Measurements from ENCODE around the gene AGFG1. TPM values are rescaled to one million over a fixed set of nuclear protein-coding genes. Genes with fewer than 3 reads are reported as not detected.
"Not testable (repeated sequence)": the region's sequence is repeated elsewhere in the genome, so short reads cannot be mapped to it uniquely, and the experiment has no call there.

The AGFG1 gene
- polyA plus RNA-seq, 1 donor, result 83.1 TPM

DNA sequence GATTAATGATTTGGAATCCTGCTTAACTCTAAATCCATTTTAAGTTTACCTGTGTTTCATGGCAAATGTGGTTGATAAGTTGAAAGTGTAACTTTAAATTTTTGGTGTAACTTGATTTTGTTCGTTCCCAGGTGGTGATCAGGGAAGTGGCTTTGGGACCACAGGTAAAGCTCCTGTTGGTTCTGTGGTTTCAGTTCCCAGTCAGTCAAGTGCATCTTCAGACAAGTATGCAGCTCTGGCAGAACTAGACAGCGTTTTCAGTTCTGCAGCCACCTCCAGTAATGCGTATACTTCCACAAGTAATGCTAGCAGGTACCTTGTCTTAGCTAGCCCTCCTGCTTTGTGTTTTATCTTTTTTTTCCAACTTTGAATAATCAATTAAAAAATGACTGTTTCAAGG lies 62.8 kb downstream of the AGFG1 start:
- no peak for DNase-seq

DNA sequence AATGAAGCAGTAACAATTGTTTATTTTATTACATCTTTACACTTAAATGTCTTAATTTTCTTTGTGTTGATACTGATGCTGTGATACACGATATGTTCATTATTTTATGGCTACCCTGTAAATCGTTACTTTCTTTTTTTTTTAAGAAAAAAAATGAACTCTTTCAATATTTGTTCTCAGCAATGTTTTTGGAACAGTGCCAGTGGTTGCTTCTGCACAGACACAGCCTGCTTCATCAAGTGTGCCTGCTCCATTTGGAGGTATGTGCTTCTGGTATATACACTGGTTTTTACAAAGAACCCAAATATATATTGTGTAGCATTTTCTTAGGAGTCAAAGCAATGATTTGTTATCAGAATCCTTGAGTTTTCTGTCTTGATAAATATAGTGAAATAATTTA lies 64.5 kb downstream of the AGFG1 start:
- DNase-seq, result no peak

DNA sequence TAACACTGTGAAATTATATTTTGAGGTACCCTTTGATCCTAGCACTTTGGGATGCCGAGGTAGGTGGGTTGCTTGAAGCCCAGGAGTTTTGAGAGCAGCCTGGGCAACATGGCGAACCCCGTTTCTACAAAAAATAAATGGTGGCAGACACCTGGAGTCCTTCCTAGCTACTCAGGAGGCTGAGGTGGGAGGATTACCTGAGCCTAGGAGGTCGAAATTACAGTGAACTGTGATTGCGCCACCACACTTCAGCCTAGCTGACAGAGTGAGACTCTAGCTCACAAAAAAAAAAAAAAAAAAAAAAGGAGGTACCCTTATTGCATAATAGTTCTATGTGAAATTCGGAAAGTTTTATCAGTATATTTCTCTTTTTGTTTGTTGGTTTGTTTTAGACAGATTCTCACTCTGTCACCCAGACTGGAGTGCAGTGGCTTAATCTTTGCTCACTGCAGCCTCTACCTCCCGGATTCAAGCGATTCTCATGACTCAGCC lies 67.6 kb downstream of the AGFG1 start:
- no peak for DNase-seq

DNA sequence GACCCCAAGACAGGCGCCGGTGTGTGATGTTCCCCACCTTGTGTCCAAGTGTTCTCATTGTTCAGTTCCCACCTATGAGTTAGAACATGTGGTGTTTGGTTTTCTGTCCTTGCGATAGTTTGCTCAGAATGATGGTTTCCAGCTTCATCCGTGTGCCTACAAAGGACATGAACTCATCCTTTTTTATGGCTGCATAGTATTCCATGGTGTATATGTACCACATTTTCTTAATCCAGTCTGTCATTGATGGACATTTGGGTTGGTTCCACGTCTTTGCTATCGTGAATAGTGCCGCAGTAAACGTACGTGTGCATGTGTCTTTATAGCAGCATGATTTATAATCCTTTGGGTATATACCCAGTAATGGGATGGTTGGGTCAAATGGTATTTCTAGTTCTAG lies 68.4 kb downstream of the AGFG1 start:
- DNase-seq, result not testable (repeated sequence)

DNA sequence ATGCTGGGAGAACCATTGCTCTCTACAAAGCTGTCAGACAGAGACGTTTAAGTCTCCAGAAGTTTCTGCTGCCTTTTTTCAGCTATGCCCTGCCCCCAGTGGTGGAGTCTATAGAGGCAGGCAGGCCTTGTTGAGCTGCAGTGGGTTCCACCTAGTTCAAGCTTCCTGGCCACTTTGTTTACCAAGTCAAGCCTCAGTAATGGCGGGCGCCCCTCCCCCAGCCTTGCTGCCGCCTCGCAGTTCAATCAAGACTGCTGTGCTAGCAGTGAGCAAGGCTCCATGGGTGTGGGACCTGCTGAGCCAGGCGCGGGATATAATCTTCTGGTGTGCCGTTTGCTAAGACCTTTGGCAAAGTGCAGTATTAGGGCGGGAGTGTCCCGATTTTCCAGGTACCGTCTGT lies 74.0 kb downstream of the AGFG1 start:
- DNase-seq, result no peak

DNA sequence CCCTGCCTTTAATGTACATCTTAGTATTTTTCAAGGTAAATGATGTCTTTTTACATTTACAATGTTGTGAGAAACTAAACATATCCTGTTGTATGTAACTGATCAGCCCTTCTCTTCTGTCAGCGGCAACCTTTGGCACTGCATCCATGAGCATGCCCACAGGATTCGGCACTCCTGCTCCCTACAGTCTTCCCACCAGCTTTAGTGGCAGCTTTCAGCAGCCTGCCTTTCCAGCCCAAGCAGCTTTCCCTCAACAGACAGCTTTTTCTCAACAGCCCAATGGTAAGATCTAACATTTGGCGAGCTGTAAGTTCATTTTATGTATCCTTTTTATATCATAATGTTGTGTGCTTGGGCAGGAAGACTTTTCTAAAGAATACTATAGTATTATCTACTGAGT lies 79.9 kb downstream of the AGFG1 start:
- DNase-seq, result no peak

DNA sequence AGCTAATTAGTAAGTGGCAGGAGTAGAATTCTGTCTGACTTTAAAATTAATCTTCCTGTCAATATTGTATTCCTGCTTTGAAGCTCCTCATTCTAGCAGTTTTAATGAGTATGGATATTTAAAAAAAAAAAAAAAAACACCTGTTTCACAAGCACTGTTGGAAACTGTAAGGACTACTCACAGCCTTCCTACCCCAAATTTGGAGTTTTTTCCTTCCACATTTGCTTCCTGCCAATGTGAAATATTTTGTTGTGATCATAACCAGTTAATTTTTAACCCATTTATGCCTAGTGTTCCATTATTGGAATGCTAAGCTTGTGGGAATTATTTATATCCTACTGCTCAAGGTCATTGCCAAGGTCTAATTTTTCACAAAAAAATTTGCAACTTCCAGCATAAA lies 90.6 kb downstream of the AGFG1 start:
- DNase-seq, result no peak

DNA sequence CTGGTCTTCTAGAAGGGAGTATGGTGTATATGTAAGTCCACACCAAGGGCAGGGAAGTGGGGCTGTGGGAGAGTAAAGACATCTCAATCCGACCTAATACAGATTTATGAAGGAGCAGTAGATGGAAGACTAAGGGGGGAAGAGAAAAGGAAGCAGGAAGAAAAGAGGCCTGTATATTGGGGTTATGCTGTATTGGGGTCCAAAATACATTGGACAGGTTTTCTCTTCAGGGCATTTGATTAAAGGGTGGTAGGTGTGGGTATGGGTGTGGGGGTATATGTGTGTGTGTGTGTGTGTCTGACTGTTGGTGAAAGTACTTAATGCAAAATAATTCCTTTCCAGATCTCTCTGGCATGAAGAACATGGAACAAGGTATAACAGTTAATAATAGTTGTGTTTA lies 93.1 kb downstream of the AGFG1 start:
- DNase-seq, result no peak

DNA sequence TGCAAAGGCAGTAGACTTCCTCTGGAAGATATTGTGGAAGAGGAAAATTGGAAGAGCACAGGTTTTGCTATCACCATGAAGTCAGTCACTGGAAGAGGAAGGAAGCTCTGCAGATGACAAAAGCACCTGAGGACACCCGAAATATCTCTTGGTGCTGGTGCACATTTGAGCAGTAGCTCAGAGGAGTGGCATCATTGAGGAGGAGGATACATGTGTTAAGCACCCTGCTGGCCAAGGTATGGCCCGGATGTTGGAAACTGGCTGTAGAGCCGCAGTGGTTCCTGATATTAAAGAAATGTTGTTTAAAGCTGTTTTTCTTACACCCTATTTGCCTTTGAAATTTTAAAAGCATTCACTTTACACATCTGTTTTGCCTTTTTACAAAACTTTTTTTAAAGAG lies 94.1 kb downstream of the AGFG1 start:
- no peak for DNase-seq

DNA sequence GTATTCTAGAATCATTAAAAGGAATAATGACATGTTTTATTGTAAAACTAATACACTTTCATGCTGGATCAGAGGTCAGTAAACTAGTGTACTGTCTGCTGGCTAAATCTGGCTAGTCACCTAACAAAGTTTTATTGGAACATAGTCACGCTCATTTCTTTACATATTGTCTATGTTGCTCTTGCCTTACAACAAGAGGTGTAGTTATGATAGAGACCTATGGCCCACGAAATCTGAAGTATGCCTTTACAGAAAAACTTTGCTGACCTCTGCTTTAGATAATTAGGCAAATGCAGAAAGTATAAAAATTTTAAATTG lies 96.9 kb downstream of the AGFG1 start:
- DNase-seq, result no peak

DNA sequence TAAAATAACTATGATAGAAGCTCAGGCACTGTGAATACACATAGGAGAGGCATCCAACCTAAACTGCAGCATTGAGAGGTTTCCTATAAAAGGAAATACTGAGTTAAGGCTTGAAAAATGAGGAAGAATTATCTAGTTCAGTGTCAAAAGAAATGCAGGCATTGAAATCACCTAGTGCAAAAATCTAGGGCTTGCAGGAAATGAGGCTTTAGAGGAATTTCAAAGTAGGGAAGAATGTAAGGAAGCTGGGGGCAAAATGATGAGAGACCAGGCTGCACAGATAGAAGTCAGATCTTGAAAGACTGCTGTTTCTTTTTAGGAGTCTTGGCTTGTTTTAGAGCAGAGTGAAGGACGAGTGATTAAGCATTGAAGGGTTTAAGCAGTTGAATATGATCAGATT lies 98.7 kb downstream of the AGFG1 start:
- DNase-seq, result no peak

DNA sequence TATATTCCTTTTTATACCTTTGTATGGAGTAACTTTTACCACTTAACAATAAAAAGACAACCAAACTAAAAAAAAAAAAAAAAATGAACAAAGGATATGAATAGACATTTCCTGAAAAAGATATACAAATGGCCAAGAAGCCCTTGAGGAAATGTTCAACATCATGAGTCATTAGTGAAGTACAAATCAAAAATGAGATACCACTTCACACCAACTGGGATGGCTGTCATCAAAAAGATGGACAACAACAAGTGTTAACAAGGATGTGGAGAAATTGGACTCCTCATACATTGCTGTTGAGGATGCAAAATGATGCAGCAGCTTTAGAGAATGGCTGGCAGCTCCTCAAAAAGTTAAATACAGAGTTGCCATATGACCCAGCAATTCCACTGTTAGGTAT lies 104.2 kb downstream of the AGFG1 start:
- DNase-seq, result no peak

DNA sequence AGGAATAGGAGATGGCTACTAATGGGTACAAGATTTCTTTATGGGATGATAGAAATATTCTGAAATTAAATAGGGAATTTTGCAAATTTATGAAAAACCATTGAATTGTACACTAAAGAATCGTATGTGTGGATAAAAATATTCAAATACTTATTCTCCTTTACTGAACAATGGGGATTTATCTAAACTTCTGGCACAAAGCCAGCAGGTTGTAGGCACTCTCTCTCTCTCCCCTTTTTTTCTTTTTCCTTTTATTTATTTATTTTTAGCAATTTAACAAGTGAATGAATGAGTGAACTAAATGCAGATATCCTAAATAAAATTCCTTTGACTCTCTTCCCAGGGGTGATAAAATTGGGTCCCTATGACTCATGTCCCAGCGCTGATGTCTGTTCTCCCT lies 104.9 kb downstream of the AGFG1 start:
- DNase-seq, result no peak

DNA sequence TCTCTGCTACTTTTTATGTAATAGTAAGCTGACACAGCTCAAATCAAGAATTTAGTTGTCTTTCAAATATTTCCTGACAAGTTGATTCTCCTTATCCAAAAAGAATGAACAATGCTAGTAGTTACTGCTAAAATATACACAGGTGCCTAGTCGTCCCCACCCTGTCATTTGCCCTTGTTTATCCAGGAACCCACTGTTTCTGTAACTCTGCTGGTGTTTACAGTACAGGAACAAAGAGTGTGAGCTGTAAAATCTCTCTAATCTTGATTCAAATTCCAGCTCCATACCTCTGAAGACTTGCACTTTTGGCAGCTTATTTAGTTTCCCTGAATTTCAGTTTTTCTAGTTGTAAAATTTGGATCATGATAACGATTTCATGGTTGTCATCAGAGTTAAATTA lies 105.6 kb downstream of the AGFG1 start:
- no peak for DNase-seq

DNA sequence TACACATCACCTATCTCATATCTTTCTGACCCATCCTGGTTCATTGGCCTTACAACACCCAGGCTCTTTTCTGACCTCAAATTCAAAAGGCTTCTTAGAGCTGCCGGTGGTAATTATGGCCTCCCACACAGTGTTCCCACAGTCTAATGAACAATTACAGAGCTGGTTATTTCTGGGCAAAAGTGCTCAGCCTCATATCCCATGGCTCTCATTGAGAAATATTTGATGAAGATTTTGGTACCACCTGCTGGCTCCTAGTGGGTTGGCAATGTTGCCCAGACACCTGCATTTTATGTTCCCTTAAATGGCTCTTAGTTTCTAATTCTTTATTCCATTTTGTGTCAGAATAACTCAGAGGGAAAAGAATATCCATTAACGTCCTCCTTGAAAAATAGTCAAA lies 106.7 kb downstream of the AGFG1 start:
- no peak for DNase-seq

DNA sequence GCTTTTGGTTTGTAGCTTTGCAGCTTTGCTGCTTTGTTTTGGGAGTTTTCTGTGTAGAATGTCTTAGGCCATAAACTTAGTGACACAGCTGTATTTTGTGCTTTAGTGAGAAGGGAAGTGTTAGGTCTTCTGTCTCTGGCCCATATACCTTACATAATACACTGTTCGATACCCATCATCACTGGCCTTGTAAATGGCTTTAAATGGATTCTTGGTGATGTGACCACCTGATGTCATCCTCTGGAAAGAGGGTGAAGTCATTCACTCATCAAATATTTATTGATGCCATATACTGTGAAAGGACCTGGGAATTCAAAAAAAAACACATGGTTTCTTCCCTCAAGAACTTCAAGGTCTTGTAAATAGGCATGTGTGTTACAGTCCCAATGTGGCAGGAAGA lies 107.8 kb downstream of the AGFG1 start:
- DNase-seq, result no peak

DNA sequence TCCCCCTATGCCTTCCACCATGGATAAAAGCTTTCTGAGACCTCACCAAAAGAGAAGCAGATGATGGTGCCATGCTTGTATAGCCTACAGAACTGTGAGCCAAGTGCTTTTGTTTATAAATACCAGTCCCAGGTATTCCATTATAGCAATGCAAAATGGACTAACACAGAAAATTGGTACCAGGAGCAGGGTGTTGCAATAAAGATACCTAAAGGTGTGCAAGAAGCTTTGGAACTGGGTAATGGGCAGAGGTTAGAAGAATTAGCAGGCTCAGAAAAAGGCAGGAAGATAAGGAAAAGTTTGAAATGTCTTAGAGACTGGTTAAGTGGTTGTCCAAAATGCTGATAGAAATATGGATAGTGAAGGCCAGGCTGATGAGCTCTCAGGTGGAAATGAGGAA lies 110.4 kb downstream of the AGFG1 start:
- DNase-seq, result no peak

DNA sequence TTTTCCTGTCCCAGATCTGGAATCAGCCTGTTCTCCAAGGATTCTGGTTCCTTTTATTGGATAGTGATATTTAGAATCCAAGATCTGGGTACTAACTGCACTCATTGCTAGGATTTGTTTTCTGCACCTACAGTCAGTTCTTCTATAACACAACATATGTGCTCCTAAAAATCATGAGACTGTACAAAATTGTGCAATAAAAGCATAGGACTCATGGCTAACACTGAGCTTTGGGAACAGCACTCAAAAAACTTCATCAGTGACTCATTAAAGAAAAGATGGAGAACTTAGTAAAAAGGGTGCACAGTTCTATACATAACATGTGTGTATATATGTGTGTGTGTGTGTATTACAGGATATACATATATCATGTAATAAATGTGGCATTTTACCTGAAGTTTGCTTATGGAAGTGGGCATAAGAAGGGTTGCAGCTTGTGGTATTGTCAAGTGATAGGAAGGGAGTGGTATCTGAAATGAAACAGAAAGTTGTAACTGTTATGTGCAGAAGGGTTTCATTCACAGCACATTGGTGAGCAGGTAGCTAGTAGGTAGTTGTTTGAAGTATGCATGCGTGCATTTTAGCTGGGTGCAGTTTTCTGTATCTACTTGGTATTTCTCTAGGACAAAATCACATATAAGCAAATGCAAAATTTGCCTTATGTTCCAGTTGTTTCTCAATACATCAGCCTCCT lies 120.9 kb downstream of the AGFG1 start:
- DNase-seq, result no peak

DNA sequence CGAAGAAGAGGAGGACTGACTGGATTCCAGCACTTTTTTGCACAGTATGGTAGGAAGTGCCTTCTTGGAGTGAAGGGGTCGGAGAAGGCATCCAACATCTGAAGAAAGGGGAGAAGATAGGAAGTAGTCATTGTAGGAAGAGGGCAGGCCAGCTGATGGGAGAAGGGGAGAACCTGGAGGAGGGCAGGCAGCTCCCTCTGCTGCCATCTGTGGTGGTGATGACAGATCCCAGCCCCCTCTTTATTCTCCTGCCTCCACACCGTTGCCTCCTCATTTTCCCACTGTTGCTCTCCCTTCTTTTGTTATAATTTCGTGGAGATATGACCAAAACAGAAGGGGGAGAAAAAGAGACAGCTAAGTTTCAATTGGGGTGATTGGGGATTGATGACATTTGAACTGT lies 123.8 kb downstream of the AGFG1 start:
- no peak for DNase-seq

DNA sequence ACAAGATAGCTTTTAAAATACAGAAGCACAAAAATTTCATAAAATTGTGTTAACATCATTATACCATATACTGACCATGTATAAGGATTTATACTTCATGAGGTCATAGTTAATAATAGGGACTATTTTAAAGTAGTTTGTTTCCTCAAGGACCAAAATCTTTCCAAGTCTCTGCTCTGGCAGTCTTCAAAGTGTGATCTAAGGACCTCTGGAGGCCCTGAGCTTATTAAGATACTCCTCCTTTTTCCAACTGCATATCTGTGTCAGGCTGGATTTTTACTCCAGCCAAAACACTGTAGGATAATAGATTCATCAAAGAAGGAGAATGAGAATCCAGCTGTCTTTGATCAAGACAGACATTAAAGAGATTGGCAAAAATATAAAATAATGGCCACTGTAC lies 125.1 kb downstream of the AGFG1 start:
- DNase-seq, result no peak

DNA sequence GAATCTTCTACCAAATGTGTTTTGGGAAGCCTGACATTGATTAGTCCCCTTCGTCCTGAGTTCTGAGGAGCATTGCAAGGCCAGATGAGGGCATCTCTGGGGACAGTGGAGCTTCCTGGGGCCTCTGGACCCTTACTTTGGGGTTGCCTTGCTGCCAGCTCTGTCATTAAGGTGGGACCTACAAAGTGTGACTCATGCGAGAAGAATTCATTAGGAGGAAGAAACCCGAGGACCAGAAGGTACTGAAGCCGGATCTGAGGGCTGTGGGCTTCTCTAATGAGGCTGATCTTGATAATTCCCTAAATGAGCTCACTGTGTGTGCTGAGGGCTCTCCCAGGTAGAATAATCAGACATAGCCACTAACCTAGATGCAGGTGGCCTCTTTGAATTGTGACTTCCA lies 126.0 kb downstream of the AGFG1 start:
- DNase-seq, result no peak

DNA sequence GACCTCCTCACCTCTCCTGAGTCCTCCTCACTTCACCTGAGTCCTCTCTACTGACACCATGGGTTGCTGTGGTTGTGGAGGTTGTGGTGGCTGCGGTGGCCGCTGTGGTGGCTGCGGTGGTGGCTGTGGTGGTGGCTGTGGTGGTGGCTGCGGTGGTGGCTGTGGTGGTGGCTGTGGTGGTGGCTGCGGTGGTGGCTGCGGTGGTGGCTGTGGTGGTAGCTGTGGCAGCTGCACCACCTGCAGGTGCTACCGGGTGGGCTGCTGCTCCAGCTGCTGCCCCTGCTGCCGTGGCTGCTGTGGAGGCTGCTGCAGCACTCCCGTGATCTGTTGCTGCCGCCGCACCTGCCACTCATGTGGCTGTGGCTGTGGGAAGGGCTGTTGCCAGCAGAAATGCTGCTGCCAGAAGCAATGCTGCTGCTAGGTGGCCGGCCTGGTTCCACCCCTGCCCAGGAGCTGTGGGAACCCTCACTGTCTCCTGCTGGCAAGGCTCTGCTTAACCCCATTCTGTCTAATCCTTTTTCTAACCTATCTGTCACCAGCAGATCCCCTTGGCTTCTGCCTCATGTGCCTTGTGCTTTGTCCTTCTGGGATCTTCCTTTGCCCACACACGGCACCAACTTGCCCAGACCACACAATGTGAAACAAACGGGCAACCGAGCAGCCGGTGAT lies 127.0 kb downstream of the AGFG1 start, which contains the start of gene SCYGR2:
SCYGR2 (plus strand) TSS at position 59 of the 669 bp plus-strand sequence; CDS start at position 59, 0 bp downstream.
- not testable (repeated sequence) for DNase-seq

DNA sequence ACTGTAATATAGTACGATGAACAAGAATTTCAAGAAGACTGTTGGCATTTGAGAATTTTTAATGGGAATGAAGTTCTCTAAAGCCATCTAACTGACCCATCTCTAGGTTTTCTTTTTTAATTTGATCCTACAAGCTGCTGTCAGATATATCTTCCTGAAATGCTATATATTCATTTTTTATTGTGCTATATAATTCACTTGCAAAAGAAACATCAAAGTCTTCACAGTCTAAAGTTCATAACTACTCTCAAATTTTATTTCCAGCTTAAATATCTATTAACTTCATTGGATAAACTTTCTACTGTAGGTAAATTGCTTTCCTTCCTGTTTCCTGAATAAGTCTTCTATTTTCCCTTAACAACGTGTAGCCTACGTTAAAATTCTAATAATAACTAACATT lies 130.4 kb downstream of the AGFG1 start:
- DNase-seq, result no peak

DNA sequence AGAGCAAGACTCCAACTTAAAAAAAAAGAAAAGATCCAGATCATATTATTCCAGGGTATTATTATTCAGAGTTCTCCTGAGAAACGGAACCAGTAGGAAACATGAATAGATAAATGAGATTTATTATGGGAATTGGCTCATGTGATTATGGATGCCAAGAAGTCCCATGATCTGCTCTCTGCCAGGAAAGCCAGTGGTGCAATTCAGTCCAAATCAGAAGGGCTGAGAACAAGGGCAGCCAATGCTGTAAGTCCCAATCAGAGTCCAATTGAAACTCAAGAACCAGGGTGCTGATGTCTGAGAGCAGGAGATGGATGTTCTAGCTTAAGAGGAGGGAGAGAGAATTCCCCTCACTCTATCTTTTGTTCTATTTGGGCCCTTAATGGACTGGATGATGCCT lies 134.5 kb downstream of the AGFG1 start:
- DNase-seq, result no peak

Data from left kidney (tissue), 2 donors.